NCI-H748 treated with DMSO at 0.1 percent for 48 hours (cell line): ENCODE measurements around the gene NFE2L1.
"Not testable (repeated sequence)": the region's sequence is repeated elsewhere in the genome, so short reads cannot be mapped to it uniquely, and the experiment has no call there.

Experiments used
- DNase-seq: peaks from one replicate; lab custom pipeline; 2025; lab: John Stamatoyannopoulos, UW

The NFE2L1 gene

DNA sequence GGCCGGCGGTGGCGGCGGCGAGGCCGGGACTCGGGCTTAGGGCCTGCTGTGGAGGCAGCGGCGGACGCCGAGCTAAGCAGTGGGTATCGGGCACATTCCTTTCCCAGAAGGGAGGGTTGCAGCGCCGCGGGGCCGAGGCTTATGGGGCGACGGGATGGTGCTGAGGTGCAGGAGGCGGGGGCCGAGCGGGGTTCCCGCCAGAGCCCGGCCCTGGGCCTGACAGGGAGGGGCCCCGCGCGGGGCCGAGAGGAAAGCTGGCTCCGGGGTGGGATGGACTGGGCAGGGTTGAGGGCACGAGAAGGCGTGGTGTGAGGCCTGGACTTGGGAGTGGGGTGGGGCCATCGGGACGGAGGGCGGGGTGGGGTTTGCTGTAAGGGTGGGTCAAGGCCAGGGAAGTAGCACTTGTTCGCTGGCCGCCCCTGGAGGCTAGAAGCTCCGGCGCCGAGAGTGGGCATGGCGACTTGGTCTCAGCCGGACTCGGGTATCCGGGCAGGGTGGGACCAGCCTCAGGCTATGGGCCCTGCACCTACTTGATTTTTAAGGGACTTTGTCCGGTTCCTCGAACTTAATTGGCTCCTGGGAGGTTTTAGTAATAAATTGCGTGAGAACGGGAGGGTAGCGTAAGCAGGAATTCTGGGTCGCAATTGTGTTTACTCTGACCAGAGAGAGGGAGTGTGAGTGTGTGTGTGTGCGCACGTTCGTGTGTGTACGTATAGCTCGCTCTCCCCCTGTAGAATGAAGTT is 396 bp downstream of the NFE2L1 start:
- DNase-seq: peak; percentile 56

DNA sequence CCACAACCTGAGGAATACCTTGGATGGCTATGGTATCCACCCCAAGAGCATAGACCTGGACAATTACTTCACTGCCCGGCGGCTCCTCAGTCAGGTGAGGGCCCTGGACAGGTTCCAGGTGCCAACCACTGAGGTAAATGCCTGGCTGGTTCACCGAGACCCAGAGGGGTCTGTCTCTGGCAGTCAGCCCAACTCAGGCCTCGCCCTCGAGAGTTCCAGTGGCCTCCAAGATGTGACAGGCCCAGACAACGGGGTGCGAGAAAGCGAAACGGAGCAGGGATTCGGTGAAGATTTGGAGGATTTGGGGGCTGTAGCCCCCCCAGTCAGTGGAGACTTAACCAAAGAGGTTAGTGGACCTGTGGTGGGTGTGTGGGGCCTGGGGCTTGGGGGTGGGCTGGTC is 3.1 kb downstream of the NFE2L1 start:
- DNase-seq: no peak

DNA sequence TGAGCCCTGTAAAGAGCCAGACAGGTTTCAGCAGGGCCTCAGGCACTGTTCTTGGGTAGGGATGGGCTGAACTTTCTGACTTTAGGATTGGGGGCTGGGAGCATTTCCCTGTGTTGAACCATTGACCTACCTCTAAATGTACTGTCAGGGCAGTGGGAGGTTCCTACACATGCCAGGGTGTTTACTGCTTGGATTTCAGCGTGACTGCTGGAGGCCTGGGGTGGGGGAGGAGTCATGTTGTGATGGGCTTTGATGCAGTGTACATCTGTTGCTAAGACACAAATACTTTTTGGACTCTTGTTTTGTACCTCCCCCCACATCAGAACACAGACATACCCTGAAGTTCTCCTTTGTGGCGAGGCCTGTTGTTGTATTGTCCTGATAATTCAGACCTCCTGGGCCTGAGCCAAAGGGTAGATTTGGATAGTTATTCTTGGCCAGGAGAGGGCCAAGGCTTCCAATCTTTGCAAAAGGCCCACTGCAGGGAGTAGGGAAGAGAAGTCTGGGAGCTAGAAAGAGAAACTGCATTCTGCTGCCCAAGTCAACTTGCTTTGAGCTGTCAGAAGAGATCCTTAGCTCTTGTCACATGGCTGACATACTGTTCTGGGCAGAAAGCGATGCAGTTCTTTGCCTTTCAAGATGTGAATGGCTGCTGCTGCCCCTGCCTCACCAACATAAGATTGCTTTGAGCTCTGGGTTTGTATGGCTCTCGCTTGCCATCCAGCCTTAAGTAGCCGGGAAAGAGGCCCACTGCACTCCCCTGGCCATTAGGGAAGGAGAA is 3.7 kb downstream of the NFE2L1 start:
- DNase-seq: no peak

- DNase-seq: peak; percentile 26
Measured at GRCh38 chr17:48052956-48053757, 5.0 kb downstream of the NFE2L1 start.

DNA sequence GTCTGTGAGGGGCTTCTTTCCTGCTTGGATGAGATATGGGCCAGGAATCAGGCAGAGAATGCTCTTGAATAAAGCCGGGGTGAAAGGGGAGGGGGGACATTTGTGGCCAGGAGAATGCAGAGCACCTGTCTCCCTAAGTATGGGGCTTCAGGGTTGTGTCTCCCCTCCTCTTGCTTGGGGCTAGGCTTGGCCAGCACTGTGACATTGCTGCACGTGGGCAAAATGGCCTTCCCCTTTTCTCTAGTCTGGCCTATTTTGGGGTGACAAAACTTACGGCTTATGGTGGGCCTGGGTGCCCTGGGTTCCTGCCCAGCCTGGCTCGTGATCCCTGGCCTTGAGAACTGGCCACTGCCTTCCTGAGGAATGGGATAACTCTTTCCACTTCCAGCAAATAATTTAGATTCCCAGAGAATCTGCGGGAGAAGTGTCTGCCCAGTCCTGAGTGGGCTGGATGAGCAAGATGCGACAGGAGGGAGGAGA is 5.6 kb downstream of the NFE2L1 start:
- no peak for DNase-seq

DNA sequence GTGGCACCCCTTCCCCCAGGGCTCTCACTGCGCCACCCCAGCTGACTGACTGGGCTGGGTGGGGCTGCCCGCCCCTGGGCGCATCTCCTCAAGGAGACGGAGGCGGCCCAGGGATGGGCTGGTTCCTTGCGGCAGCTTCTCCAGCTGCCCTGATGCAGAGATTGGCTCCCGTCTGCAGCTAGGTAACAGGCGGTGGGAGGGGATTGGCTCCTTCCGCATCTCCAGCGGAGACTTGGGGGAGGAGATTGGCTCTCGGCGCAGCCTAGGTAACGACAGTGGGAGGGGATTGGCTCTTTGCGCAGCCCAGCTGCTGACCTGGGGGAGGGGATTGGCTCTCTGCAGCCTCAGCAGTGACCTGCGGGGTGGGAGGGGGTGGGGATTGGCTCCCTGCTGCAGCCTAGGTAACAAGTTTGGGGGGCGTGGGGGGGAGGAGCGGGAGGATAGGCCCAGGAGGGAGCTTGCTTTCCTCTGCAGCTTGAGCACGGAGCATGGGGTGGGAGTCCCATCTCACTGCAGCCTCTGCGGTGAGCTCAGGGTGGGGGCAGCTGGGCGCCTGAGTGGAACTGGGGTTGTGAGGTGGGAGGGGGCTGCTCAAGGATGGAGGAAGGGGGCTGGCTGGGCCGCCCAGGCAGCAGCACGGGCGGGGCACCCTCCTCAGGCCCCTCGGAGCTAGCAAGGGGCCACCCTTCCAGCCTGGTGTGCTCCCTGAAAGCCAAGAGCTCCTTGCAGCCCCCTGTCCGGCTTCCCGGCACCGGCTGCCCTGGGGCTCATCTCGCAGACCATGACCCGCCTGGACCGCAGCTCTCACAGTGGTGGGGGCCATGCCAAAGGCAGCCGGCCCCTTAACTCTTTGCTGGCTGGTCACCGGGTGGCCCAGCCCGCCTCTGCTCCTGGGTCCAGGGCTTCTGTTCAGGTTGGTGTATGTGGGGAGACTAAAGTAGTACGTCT is 6.4 kb downstream of the NFE2L1 start:
- peak; percentile 58 for DNase-seq

- no peak for DNase-seq
Measured at GRCh38 chr17:48055531-48056245, 7.5 kb downstream of the NFE2L1 start.

DNA sequence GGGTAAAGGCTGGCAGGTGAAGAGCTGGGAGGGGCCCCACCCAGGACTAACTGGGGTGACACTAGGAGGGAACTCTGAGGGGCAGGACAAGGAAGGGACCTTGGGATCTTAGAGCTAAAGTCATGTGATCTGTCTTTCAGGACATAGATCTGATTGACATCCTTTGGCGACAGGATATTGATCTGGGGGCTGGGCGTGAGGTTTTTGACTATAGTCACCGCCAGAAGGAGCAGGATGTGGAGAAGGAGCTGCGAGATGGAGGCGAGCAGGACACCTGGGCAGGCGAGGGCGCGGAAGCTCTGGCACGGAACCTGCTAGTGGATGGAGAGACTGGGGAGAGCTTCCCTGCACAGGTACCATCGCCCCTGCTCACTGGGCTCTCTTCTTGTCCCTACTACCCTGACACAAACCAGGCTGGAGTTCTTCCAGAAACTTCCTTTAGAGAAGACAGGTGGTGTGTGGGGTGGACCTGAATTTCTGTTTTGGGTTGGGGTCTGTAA is 8.1 kb downstream of the NFE2L1 start:
- no peak for DNase-seq

DNA sequence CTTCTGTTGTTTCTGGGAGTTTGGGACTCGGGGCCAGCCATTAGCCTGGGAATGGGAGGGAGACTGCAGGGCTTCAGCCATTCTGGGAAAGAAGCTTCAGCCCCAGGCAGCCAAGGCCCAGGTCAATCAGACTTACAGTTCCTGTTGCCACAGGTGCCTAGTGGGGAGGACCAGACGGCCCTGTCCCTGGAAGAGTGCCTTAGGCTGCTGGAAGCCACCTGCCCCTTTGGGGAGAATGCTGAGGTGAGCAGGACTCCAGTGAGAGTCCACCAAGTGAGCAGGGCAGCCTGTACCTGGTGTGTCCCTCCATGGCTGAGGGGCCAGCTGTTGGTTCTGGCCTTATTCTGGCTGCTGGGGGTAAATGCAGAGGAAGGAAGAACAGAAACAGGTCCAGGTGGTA is 8.7 kb downstream of the NFE2L1 start:
- DNase-seq: no peak

GRCh38 chr17:48057626-48058025 is 9.5 kb downstream of the NFE2L1 start:
- DNase-seq: no peak

GRCh38 chr17:48058393-48059124 is 10.4 kb downstream of the NFE2L1 start:
- no peak for DNase-seq

- DNase-seq: no peak
Measured at GRCh38 chr17:48059125-48059668, 11.0 kb downstream of the NFE2L1 start.

- DNase-seq: no peak
Measured at GRCh38 chr17:48060249-48060648, 12.1 kb downstream of the NFE2L1 start.

DNA sequence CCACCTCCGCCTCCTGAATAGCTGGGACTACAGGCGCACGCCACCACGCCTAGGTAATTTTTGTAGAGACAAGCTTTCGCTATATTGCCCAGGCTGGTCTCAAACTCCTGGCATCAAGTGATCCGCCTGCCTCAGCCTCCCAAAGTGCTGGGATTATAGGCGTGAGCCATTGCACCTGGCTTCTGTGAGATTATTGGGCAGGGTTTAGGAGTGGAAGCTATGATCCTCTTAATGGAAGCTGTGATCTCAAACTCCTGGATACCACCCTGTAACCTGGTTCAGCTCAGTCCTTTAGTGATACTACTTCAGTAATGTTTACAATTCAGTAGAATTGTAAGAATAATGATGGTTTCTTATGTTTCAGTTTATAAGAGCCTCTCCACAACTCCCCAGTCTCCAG is 14.1 kb downstream of the NFE2L1 start:
- no peak for DNase-seq

DNA sequence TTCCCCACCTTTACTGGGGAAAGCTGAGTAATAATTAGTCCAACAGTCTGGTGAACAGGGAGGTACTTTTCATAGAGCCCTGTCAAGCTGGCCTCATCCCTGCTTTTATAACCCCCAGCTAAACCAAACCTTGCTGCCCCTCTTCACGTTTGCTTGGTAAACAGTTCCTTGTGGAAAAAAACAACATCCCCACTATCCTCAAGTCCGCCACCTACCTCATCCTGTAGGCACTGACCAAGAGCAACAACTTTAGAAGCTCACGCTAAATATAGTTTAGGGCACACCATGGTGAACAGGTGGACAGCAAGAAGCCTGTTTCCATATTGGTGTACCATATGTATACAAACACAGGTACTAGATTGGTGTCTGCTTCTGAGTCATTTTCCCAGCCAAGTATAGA is 16.5 kb downstream of the NFE2L1 start:
- DNase-seq: no peak

DNA sequence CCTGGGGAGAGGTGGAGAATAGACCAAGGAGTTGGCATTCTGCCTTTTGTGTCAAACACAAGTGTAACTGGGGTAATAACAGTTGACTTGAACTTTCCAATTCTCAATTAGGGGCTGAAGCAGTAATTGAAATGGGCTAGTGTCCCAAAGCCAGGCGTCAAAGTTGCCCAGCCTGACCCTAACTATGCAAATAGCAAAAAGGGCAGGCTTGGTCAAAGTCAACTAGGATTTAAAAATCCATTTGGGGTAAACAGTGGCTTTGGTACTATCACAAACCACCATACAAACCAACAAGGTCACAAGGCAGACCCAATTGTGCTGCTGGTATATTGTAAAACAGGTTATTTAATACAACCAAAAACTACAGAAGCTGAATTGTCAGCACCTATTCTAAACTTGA is 18.0 kb downstream of the NFE2L1 start:
- no peak for DNase-seq

GRCh38 chr17:48066656-48067055 is 18.5 kb downstream of the NFE2L1 start:
- no peak for DNase-seq

GRCh38 chr17:48067245-48067644 is 19.1 kb downstream of the NFE2L1 start:
- DNase-seq: no peak

DNA sequence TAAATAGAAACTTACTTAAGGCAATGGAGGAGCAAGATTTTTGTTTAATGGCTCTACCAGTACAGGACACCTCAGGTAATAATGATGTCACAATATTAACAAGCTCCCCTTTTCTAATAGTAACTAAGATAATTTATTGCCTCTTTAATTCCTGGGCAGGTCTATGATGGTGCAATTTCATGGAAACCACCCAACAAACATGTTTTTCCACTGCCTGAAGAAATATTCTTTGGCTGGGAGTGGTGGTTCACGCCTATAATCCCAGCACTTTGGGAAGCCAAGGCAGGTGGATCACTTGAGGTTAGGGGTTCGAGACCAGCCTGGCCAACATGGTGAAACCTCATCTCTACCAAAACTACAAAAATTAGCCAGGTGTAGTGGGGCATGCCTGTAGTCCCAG is 19.6 kb downstream of the NFE2L1 start:
- DNase-seq: not testable (repeated sequence)
